ENCODE data around the gene CLEC2D.

CLEC2D gene, protein sequence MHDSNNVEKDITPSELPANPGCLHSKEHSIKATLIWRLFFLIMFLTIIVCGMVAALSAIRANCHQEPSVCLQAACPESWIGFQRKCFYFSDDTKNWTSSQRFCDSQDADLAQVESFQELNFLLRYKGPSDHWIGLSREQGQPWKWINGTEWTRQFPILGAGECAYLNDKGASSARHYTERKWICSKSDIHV

DNA sequence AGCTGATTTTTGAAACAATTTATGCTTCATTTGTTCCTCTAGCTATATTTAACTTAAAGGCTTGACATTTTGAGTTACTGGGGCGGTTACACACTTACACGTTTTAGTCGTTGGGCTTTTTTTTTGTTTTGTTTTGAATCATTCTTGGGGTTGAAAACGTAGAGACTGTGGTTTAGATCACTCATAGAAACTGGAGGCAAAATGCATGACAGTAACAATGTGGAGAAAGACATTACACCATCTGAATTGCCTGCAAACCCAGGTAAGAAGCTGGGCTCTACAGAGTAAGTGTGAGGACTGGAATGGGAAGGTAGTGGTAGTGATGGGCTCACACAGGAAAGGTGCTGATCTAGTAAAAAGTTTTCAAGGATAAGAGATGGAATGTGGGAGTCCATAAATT, at the start of gene CLEC2D:
CLEC2D (plus strand) TSS at position 180 of the 400 bp plus-strand sequence; CDS start at position 202, 22 bp downstream.
- no peak within 1 kb of the TSS for H3K27ac ChIP-seq (ENCODE audit: low read depth, low read length)
- H3K9me3 ChIP-seq (ENCODE audit: control insufficient read depth, insufficient read depth, low read depth, low read length): no peaks in the 10 kb centered on the region
- H3K4me3 ChIP-seq (ENCODE audit: low read depth, low read length): no peak within 1 kb of the TSS
- peaks cover 9% of the 10 kb centered on the region for H3K36me3 ChIP-seq (ENCODE audit: control insufficient read depth, insufficient read depth, low read length)
- no peaks in the 10 kb centered on the region for H3K27me3 ChIP-seq (ENCODE audit: control insufficient read depth, insufficient read depth, low read length)
- peaks cover 16% of the 10 kb centered on the region for H3K4me1 ChIP-seq (ENCODE audit: control insufficient read depth, insufficient read depth, low read length)
- H3K9ac ChIP-seq (ENCODE audit: low read length): no peak within 1 kb of the TSS

DNA sequence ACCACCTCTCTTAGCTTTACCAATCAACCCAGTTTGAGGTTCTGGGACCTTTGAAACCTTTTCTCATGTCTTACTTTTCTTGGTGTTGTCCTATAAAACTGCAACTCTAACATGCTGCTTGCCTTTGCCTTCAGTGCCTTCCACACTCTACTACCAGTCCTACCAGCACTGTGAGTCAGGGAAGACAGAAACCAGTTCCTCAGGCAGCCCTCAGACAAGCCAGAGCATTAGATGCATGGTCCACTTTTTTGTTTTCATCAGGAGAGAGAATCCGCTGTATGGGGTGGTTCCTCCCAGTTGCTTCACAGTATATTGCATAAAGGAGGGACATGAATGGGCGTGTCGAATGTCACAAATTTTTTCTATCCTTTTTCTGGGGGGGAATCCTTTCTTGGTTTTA, 44.5 kb upstream of the CLEC2D start:
- Histone ChIP-seq H3K4me3 (ENCODE audit: low read depth, low read length) (no peak overlapping the region), H3K9me3 (ENCODE audit: control insufficient read depth, insufficient read depth, low read depth, low read length) (no peaks in the 10 kb centered on the region), H3K36me3 (ENCODE audit: control insufficient read depth, insufficient read depth, low read length) (no peaks in the 10 kb centered on the region), H3K4me1 (ENCODE audit: control insufficient read depth, insufficient read depth, low read length) (no peaks in the 10 kb centered on the region), H3K27ac (ENCODE audit: low read depth, low read length) (no peak overlapping the region), H3K27me3 (ENCODE audit: control insufficient read depth, insufficient read depth, low read length) (no peaks in the 10 kb centered on the region), H3K9ac (ENCODE audit: low read length) (no peak overlapping the region)

DNA sequence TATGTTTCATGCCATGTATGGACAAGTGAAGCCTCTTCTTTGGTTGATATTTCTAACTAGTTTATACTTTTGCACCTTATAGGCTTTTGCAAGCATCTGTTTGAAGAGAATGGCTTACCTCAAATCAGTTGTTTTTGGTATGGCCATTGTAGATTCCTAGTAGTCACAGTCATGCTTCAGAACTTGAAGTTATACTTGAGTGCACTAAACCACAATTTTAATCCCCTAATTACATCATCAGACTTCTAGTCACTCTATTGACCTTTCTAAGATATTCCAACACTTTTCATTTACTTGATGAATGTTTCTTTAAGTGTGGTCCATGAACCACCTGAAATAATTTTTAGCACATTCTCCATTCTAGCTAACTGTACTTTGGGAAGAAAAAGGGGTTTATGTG, 43.2 kb upstream of the CLEC2D start:
- Histone ChIP-seq H3K9me3 (ENCODE audit: control insufficient read depth, insufficient read depth, low read depth, low read length) (no peaks in the 10 kb centered on the region), H3K36me3 (ENCODE audit: control insufficient read depth, insufficient read depth, low read length) (no peaks in the 10 kb centered on the region), H3K27me3 (ENCODE audit: control insufficient read depth, insufficient read depth, low read length) (no peaks in the 10 kb centered on the region), H3K27ac (ENCODE audit: low read depth, low read length) (no peak overlapping the region), H3K4me1 (ENCODE audit: control insufficient read depth, insufficient read depth, low read length) (no peaks in the 10 kb centered on the region), H3K4me3 (ENCODE audit: low read depth, low read length) (no peak overlapping the region), H3K9ac (ENCODE audit: low read length) (no peak overlapping the region)

DNA sequence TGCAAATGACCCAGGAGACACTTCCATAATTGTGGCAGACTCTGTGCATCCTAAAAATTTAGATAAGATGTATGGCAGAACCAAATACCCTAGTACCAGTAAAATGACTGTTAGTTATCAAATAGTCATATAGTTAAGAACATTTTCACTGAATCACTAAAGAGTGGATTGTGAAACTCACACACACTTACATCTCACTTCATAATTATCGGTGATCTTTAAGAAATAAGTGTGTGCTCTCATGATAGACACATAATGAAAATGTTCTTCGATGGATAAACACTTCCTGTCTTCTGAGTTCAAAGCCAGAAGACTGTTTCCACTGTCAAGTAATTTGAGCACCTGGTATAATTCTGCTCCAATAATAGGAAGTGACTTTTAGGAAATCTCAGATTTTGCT, 42.7 kb upstream of the CLEC2D start:
- H3K27ac ChIP-seq (ENCODE audit: low read depth, low read length): no peak overlapping the region
- H3K4me3 ChIP-seq (ENCODE audit: low read depth, low read length): no peak overlapping the region
- no peaks in the 10 kb centered on the region for H3K9me3 ChIP-seq (ENCODE audit: control insufficient read depth, insufficient read depth, low read depth, low read length)
- no peaks in the 10 kb centered on the region for H3K27me3 ChIP-seq (ENCODE audit: control insufficient read depth, insufficient read depth, low read length)
- no peak overlapping the region for H3K9ac ChIP-seq (ENCODE audit: low read length)
- no peaks in the 10 kb centered on the region for H3K36me3 ChIP-seq (ENCODE audit: control insufficient read depth, insufficient read depth, low read length)
- no peaks in the 10 kb centered on the region for H3K4me1 ChIP-seq (ENCODE audit: control insufficient read depth, insufficient read depth, low read length)

DNA sequence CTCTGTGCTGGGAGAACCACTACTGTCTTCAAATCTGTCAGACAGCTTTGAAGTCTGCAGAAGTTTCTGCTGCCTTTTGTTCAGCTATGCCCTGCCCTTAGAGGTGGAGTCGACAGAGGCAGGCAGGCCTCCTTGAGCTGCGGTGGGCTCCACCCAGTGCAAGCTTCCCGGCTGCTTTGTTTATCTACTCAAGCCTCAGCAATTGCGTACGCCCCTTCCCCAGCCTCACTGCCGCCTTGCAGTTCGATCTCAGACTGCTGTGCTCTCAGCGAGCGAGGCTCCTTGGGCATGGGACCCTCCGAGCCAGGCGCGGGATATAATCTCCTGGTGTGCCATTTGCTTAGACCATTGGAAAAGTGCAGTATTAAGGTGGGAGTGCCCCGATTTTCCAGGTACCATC, 36.7 kb upstream of the CLEC2D start:
- Histone ChIP-seq H3K4me1 (ENCODE audit: control insufficient read depth, insufficient read depth, low read length) (no peaks in the 10 kb centered on the region), H3K36me3 (ENCODE audit: control insufficient read depth, insufficient read depth, low read length) (no peaks in the 10 kb centered on the region), H3K4me3 (ENCODE audit: low read depth, low read length) (no peak overlapping the region), H3K9ac (ENCODE audit: low read length) (no peak overlapping the region), H3K9me3 (ENCODE audit: control insufficient read depth, insufficient read depth, low read depth, low read length) (peaks cover 22% of the 10 kb centered on the region), H3K27ac (ENCODE audit: low read depth, low read length) (no peak overlapping the region), H3K27me3 (ENCODE audit: control insufficient read depth, insufficient read depth, low read length) (no peaks in the 10 kb centered on the region)

DNA sequence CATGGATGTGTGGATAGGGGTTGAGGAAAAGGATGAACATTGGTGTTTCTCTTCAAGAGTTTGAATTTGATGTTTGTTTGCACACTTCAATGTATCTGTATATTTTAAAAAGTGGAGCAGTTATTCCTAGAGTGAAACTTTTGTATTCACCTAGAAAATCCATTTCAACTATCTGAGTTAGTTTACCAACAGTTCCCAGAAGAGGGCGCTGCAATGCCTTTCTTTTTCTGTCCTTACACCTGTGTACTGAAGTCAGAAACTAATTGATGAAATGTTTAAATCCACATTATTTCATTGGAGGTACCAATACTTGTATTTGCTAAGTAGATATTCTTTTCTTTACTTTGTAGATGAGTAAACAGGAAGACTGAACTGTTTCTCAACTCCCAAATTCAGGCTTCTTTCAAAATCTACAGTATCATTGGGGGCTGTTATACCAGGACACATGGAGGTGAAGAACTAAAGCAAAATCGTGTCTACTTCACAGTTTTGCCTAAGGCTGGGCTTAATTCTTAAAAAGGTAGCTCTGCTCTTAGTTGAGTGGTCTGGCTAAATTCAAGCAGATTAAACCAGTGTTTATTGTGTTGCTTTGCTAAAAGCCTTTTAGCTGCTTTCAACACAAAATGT, 35.2 kb upstream of the CLEC2D start:
- no peak overlapping the region for H3K4me3 ChIP-seq (ENCODE audit: low read depth, low read length)
- H3K4me1 ChIP-seq (ENCODE audit: control insufficient read depth, insufficient read depth, low read length): no peaks in the 10 kb centered on the region
- peaks cover 24% of the 10 kb centered on the region for H3K9me3 ChIP-seq (ENCODE audit: control insufficient read depth, insufficient read depth, low read depth, low read length)
- H3K36me3 ChIP-seq (ENCODE audit: control insufficient read depth, insufficient read depth, low read length): no peaks in the 10 kb centered on the region
- H3K27ac ChIP-seq (ENCODE audit: low read depth, low read length): no peak overlapping the region
- H3K9ac ChIP-seq (ENCODE audit: low read length): no peak overlapping the region
- H3K27me3 ChIP-seq (ENCODE audit: control insufficient read depth, insufficient read depth, low read length): no peaks in the 10 kb centered on the region

DNA sequence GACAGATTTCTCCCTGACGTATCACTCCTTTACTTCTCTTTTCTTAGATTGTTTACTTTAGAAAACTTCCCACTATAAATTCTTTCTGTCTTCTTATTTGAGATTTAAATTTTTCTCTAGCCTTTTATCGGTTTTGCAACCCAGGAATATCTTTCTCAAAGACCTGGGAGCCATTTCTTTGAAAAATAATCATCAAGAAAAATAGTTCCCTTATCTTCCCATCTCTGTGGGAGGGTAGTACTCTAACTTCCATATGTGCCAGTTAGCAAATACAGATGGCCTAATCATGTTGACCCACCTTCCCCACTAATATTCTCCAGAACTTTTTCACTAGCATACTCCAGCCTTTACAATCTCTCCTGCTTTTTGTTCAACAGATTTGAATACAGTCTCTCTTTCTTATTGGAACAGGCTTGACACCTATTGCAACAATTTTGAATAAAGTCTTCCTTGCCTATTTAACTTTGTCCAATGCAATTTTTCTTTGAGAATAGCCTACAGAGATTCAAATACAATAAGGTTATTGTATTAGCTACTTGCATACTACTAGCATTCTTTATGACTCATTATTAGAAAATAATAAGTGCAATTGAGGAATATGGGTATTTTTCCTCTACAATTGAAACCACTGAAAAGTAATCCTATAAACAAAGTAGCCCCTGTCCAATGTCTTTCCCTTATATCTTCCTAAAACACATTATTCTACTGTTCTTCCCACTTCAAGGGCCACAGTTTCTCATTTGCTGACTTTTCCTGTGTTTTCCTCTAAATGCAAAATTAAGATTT, 34.4 kb upstream of the CLEC2D start:
- Histone ChIP-seq H3K4me3 (ENCODE audit: low read depth, low read length) (no peak overlapping the region), H3K36me3 (ENCODE audit: control insufficient read depth, insufficient read depth, low read length) (no peaks in the 10 kb centered on the region), H3K27me3 (ENCODE audit: control insufficient read depth, insufficient read depth, low read length) (no peaks in the 10 kb centered on the region), H3K9me3 (ENCODE audit: control insufficient read depth, insufficient read depth, low read depth, low read length) (peaks cover 24% of the 10 kb centered on the region), H3K27ac (ENCODE audit: low read depth, low read length) (no peak overlapping the region), H3K9ac (ENCODE audit: low read length) (no peak overlapping the region), H3K4me1 (ENCODE audit: control insufficient read depth, insufficient read depth, low read length) (no peaks in the 10 kb centered on the region)

DNA sequence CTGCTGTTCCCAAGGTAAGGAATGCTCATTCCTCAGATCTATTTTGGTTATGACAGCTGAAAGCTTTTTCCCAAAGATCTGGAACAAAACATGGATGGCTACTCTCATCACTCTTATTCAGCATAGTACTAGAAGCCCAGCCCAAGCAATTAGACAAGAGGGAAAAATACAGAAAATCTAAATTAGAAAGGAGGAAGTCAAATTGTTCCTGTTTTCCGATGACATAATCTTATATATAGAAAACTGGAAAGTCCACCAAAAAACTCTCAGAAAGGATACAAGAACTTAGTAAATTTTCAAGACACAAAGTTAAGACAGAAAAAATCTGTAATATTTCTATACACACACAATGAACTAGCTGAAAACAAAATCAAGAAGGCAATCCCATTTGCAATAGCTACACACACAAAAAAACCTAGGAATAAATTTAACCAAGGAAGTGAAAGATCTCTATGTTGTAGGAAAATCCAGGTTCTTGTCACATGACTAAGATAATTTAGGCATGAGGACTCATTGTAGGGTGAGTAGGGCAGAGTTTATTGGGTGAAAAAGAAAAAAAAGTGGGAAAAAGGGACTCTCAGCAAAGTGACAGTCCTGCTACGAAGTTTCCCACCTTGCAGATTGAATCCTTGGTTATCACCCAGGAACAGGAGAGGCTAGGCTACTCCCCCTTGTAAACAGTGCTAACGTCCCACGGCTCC, 33.2 kb upstream of the CLEC2D start:
- no peak overlapping the region for H3K4me3 ChIP-seq (ENCODE audit: low read depth, low read length)
- no peaks in the 10 kb centered on the region for H3K27me3 ChIP-seq (ENCODE audit: control insufficient read depth, insufficient read depth, low read length)
- H3K4me1 ChIP-seq (ENCODE audit: control insufficient read depth, insufficient read depth, low read length): no peaks in the 10 kb centered on the region
- H3K9me3 ChIP-seq (ENCODE audit: control insufficient read depth, insufficient read depth, low read depth, low read length): peaks cover 24% of the 10 kb centered on the region
- H3K27ac ChIP-seq (ENCODE audit: low read depth, low read length): no peak overlapping the region
- H3K36me3 ChIP-seq (ENCODE audit: control insufficient read depth, insufficient read depth, low read length): no peaks in the 10 kb centered on the region
- H3K9ac ChIP-seq (ENCODE audit: low read length): no peak overlapping the region

DNA sequence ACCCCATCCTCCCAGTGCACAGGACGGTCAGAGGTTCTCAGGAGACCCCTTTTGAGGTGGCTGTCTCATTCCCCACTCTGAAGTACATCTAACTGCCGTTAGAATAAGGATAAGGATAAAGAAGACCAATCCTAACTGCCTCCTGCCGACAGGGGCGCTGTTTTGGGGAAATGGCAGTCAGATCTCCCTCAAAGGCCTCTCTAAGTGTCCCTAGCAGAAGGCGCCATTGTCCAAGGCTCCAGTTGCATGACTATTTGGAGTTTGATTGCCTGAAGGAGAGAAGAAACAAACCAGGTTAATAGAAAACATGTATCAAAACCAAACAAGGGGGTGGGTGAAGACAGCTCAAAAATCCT, 32.7 kb upstream of the CLEC2D start:
- H3K4me3 ChIP-seq (ENCODE audit: low read depth, low read length): no peak overlapping the region
- H3K27ac ChIP-seq (ENCODE audit: low read depth, low read length): no peak overlapping the region
- H3K36me3 ChIP-seq (ENCODE audit: control insufficient read depth, insufficient read depth, low read length): no peaks in the 10 kb centered on the region
- no peaks in the 10 kb centered on the region for H3K4me1 ChIP-seq (ENCODE audit: control insufficient read depth, insufficient read depth, low read length)
- H3K9ac ChIP-seq (ENCODE audit: low read length): no peak overlapping the region
- H3K27me3 ChIP-seq (ENCODE audit: control insufficient read depth, insufficient read depth, low read length): no peaks in the 10 kb centered on the region
- peaks cover 24% of the 10 kb centered on the region for H3K9me3 ChIP-seq (ENCODE audit: control insufficient read depth, insufficient read depth, low read depth, low read length)

DNA sequence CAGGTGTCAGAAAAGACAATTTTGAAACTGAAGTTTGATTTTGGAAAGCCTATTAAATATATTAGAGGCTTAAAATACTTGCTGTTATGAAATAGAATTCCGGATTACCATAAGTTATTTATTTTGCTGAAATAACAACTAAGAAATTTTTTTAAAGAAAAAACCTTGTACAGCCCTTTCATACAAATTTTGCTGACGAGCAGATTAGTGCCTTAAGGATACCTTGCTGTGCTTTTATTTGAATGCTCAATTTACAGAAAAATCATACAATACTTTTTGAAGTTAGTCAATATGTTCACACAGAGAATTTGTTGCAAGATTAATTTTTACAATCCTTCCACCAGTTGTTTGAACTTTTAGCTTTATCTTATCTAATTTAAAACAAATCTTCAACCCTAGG, 29.5 kb upstream of the CLEC2D start:
- no peaks in the 10 kb centered on the region for H3K27me3 ChIP-seq (ENCODE audit: control insufficient read depth, insufficient read depth, low read length)
- no peak overlapping the region for H3K4me3 ChIP-seq (ENCODE audit: low read depth, low read length)
- no peaks in the 10 kb centered on the region for H3K4me1 ChIP-seq (ENCODE audit: control insufficient read depth, insufficient read depth, low read length)
- no peaks in the 10 kb centered on the region for H3K36me3 ChIP-seq (ENCODE audit: control insufficient read depth, insufficient read depth, low read length)
- H3K27ac ChIP-seq (ENCODE audit: low read depth, low read length): no peak overlapping the region
- no peak overlapping the region for H3K9ac ChIP-seq (ENCODE audit: low read length)
- H3K9me3 ChIP-seq (ENCODE audit: control insufficient read depth, insufficient read depth, low read depth, low read length): peaks cover 16% of the 10 kb centered on the region

All from HUES6 (cell line).